Amygdala (tissue), 56 donors: ENCODE measurements around the gene NEDD4L.

Experiments used
- DNase-seq, 56 donors: peaks; one replicate each; lab custom pipeline; 2025; lab: John Stamatoyannopoulos, UW

NEDD4L gene

GRCh38 chr18:58223717-58224424 is 179.8 kb downstream of the NEDD4L start:
- no peak for DNase-seq

GRCh38 chr18:58224425-58224750 is 180.4 kb downstream of the NEDD4L start:
- DNase-seq = no peak

- no peak for DNase-seq
Observed at GRCh38 chr18:58225101-58225500, 181.1 kb downstream of the NEDD4L start.

- no peak for DNase-seq
Observed at GRCh38 chr18:58226429-58226828, 182.4 kb downstream of the NEDD4L start.

GRCh38 chr18:58227361-58227930 is 183.4 kb downstream of the NEDD4L start:
- DNase-seq = no peak

- DNase-seq = no peak
Observed at GRCh38 chr18:58228176-58228575, 184.2 kb downstream of the NEDD4L start.

GRCh38 chr18:58228762-58229161 is 184.7 kb downstream of the NEDD4L start:
- DNase-seq = no peak

GRCh38 chr18:58229162-58229561 is 185.1 kb downstream of the NEDD4L start:
- no peak for DNase-seq

GRCh38 chr18:58230438-58231179 is 186.6 kb downstream of the NEDD4L start:
- no peak for DNase-seq

GRCh38 chr18:58231930-58232329 is 187.9 kb downstream of the NEDD4L start:
- DNase-seq = no peak

- no peak for DNase-seq
Observed at GRCh38 chr18:58232668-58233067, 188.6 kb downstream of the NEDD4L start.

- no peak for DNase-seq
Observed at GRCh38 chr18:58234359-58234741, 190.3 kb downstream of the NEDD4L start.

GRCh38 chr18:58235001-58235436 is 191.0 kb downstream of the NEDD4L start:
- no peak for DNase-seq

GRCh38 chr18:58239879-58240278 is 195.9 kb downstream of the NEDD4L start:
- DNase-seq = no peak

- DNase-seq = no peak
Observed at GRCh38 chr18:58241026-58241679, 197.1 kb downstream of the NEDD4L start.

- no peak for DNase-seq
Observed at GRCh38 chr18:58241877-58242276, 197.9 kb downstream of the NEDD4L start.

- no peak for DNase-seq
Observed at GRCh38 chr18:58242435-58242834, 198.4 kb downstream of the NEDD4L start.

- DNase-seq = no peak
Observed at GRCh38 chr18:58242968-58243367, 198.9 kb downstream of the NEDD4L start.

GRCh38 chr18:58243401-58243800 is 199.4 kb downstream of the NEDD4L start:
- DNase-seq = no peak

- peak in 43 of 56 donors; percentile 8 to 73 (median 43) for DNase-seq
Observed at GRCh38 chr18:58247363-58247834, 203.4 kb downstream of the NEDD4L start.

GRCh38 chr18:58249712-58250111 is 205.7 kb downstream of the NEDD4L start:
- no peak for DNase-seq
